SK-N-MC (cell line): ENCODE results near the gene KBTBD7.

Source experiments
- DNase-seq: peaks from one replicate; pipeline ENCODE4 v3.0.0-alpha.2; 2011; ENCODE audit warnings: low read depth, low spot score
- H3K27ac ChIP-seq: fragments of 200-600 bp; sonication (generic); 2 replicates; pipeline ENCODE4 v1.5.1; 2016; ENCODE audit warnings: mixed run types
- H3K36me3 ChIP-seq: fragments of 200-600 bp; sonication (generic); 2 replicates; pipeline ENCODE4 v1.6.1; 2017; ENCODE audit warnings: antibody characterized with exemption, low read length, mixed read lengths; ENCODE audit not compliant: insufficient read depth
- H3K4me3 ChIP-seq: fragments of 200-600 bp; sonication (generic); 2 replicates; pipeline ENCODE4 v1.5.1; 2016
- H3K9ac ChIP-seq: fragments of 200-600 bp; sonication (generic); 2 replicates; pipeline ENCODE4 v1.8.0; 2017; ENCODE audit warnings: mixed run types, mixed read lengths; ENCODE audit not compliant: insufficient read length
- H3K9me3 ChIP-seq: fragments of 200-600 bp; sonication (generic); 2 replicates; pipeline ENCODE4 v1.6.1; 2017; ENCODE audit warnings: low read depth, mild to moderate bottlenecking, antibody characterized with exemption, low read length, moderate library complexity, mixed read lengths
- EZH2 ChIP-seq: fragments of 200-600 bp; sonication (generic); IDR thresholded peaks from one replicate; pipeline ENCODE4 v1.6.1; 2017; ENCODE audit warnings: antibody characterized with exemption
- FOXP2 ChIP-seq: optimal IDR thresholded peaks from 2 replicates; pipeline ENCODE3; 2011; ENCODE audit warnings: mild to moderate bottlenecking, moderate library complexity; ENCODE audit not compliant: insufficient read depth; ENCODE audit errors: extremely low read length, control extremely low read depth
- POLR2AphosphoS5 ChIP-seq: IDR thresholded peaks from 2 replicates; pipeline ENCODE4 v1.6.1; 2012; ENCODE audit warnings: mild to moderate bottlenecking, low read depth, low read length, borderline replicate concordance

The KBTBD7 gene

GRCh38 chr13:41206467-41206866 is 12.1 kb upstream of the KBTBD7 start:
- H3K4me3 ChIP-seq = no peak overlapping the region
- no peak overlapping the region for H3K9ac ChIP-seq
- DNase-seq = no peak

GRCh38 chr13:41203810-41204209 is 9.4 kb upstream of the KBTBD7 start:
- DNase-seq = no peak
- H3K9ac ChIP-seq = no peak overlapping the region
- H3K9me3 ChIP-seq = no peaks in the 10 kb centered on the region
- TF ChIP-seq POLR2AphosphoS5 = no peak
- no peak for TF ChIP-seq EZH2
- TF ChIP-seq FOXP2 = no peak
- H3K36me3 ChIP-seq = no peaks in the 10 kb centered on the region
- H3K27ac ChIP-seq = no peak overlapping the region
- no peak overlapping the region for H3K4me3 ChIP-seq

More at GRCh38 chr13:41206467-41206866, 12.1 kb upstream of the KBTBD7 start:
- Histone ChIP-seq H3K36me3 (no peaks in the 10 kb centered on the region), H3K9me3 (peaks cover 5% of the 10 kb centered on the region; the same call in 1 of the 2 replicates), H3K27ac (no peak overlapping the region)
- no peak for TF ChIP-seq POLR2AphosphoS5
- no peak for TF ChIP-seq FOXP2
- no peak for TF ChIP-seq EZH2

- H3K36me3 ChIP-seq = no peaks in the 10 kb centered on the region
- no peak for DNase-seq
- H3K27ac ChIP-seq = no peak overlapping the region
- no peak overlapping the region for H3K9ac ChIP-seq
- 0 out of 2 replicates have a peak, but pooled peaks cover 1% of the 10 kb centered on the region for H3K9me3 ChIP-seq
- TF ChIP-seq EZH2 (no peak), FOXP2 (no peak), POLR2AphosphoS5 (no peak)
- H3K4me3 ChIP-seq = no peak overlapping the region
Measured at GRCh38 chr13:41200126-41200525, 5.8 kb upstream of the KBTBD7 start.

- 0 out of 2 replicates have a peak, but pooled peaks cover 3% of the 10 kb centered on the region for H3K9me3 ChIP-seq
- H3K4me3 ChIP-seq = no peak overlapping the region
- H3K9ac ChIP-seq = no peak overlapping the region
- no peak for DNase-seq
- no peak overlapping the region for H3K27ac ChIP-seq
- no peak for TF ChIP-seq EZH2
- TF ChIP-seq FOXP2 = no peak
- no peak for TF ChIP-seq POLR2AphosphoS5
- H3K36me3 ChIP-seq = no peaks in the 10 kb centered on the region
Measured at GRCh38 chr13:41199526-41199925, 5.2 kb upstream of the KBTBD7 start.

- TF ChIP-seq POLR2AphosphoS5 (no peak), EZH2 (no peak), FOXP2 (no peak)
- H3K36me3 ChIP-seq = no peaks in the 10 kb centered on the region
- no peak overlapping the region for H3K27ac ChIP-seq
- no peak for DNase-seq
- H3K9me3 ChIP-seq = 0 out of 2 replicates have a peak, but pooled peaks cover 3% of the 10 kb centered on the region
- no peak overlapping the region for H3K4me3 ChIP-seq
- H3K9ac ChIP-seq = no peak overlapping the region
Measured at GRCh38 chr13:41199079-41199478, 4.7 kb upstream of the KBTBD7 start.

GRCh38 chr13:41196620-41197019 is 2.3 kb upstream of the KBTBD7 start:
- H3K9ac ChIP-seq = no peak overlapping the region
- 0 out of 2 replicates have a peak, but pooled peaks cover 3% of the 10 kb centered on the region for H3K9me3 ChIP-seq
- H3K27ac ChIP-seq = no peak overlapping the region
- DNase-seq = no peak
- no peak overlapping the region for H3K4me3 ChIP-seq
- 0 out of 2 replicates have a peak, but pooled peaks cover 5% of the 10 kb centered on the region for H3K36me3 ChIP-seq
- TF ChIP-seq POLR2AphosphoS5 (no peak), EZH2 (no peak), FOXP2 (no peak)

GRCh38 chr13:41196011-41196410 is 1.6 kb upstream of the KBTBD7 start:
- Histone ChIP-seq H3K4me3 (no peak overlapping the region), H3K9ac (no peak overlapping the region), H3K27ac (no peak overlapping the region), H3K36me3 (0 out of 2 replicates have a peak, but pooled peaks cover 5% of the 10 kb centered on the region), H3K9me3 (0 out of 2 replicates have a peak, but pooled peaks cover 3% of the 10 kb centered on the region)
- TF ChIP-seq FOXP2 = no peak
- TF ChIP-seq POLR2AphosphoS5 = no peak
- no peak for TF ChIP-seq EZH2
- no peak for DNase-seq

GRCh38 chr13:41193469-41193868 is 900 bp downstream of the KBTBD7 start:
- no peak for DNase-seq
- TF ChIP-seq FOXP2 = no peak
- TF ChIP-seq POLR2AphosphoS5 = no peak
- TF ChIP-seq EZH2 = no peak
- Histone ChIP-seq H3K36me3 (0 out of 2 replicates have a peak, but pooled peaks cover 5% of the 10 kb centered on the region), H3K9ac (no peak overlapping the region), H3K27ac (no peak overlapping the region), H3K4me3 (no peak overlapping the region), H3K9me3 (0 out of 2 replicates have a peak, but pooled peaks cover 3% of the 10 kb centered on the region)

- Histone ChIP-seq H3K9ac (no peak overlapping the region), H3K4me3 (no peak overlapping the region), H3K36me3 (0 out of 2 replicates have a peak, but pooled peaks cover 5% of the 10 kb centered on the region), H3K9me3 (no peaks in the 10 kb centered on the region), H3K27ac (no peak overlapping the region)
- DNase-seq = no peak
- TF ChIP-seq FOXP2 = no peak
- TF ChIP-seq POLR2AphosphoS5 = no peak
- no peak for TF ChIP-seq EZH2
Measured at GRCh38 chr13:41188584-41188983, 5.8 kb downstream of the KBTBD7 start.
